ENCODE data around the gene DACT1.

The DACT1 gene

DNA sequence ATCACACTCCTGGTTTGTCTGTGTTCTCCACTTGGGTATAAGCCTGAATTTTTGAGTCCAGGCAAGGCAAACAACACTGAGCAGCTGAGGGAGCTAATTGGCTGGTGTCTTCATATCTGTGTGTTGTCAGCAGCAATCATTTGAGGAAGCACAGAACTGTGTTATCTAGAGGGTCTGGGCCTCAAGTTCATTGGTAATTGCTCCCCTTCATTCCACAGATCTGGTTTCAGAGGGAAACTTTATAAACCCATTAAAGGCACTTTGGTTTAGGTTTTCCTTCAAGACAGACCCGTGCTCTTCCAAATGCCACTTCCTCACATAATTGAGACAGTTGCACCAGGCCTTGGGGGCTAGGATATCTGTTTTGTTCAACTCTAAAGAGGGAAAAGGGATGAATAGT lies 5.6 kb downstream of the DACT1 start:
- Histone ChIP-seq H3K27ac (ENCODE audit: low read depth, low read length, poor library complexity, severe bottlenecking) (no peak overlapping the region), H3K4me3 (ENCODE audit: low read depth, low read length, poor library complexity, severe bottlenecking) (no peak overlapping the region), H3K27me3 (ENCODE audit: insufficient read depth, low read length) (peaks cover 3% of the 10 kb centered on the region; the same call in 1 of the 2 replicates), H2AFZ (ENCODE audit: low read length) (no peak overlapping the region), H3K4me1 (ENCODE audit: insufficient read depth, low read length, severe bottlenecking) (peaks cover 2% of the 10 kb centered on the region), H3K9me2 (ENCODE audit: low read depth, low read length) (no peaks in the 10 kb centered on the region), H3K9ac (ENCODE audit: low read length) (no peak overlapping the region), H4K20me1 (ENCODE audit: insufficient read depth, low read length) (no peaks in the 10 kb centered on the region), H3K9me3 (ENCODE audit: low read length) (no peaks in the 10 kb centered on the region), H3K79me2 (ENCODE audit: insufficient read depth, low read length) (no peaks in the 10 kb centered on the region), H3F3A (ENCODE audit: insufficient read depth, low read length) (no peaks in the 10 kb centered on the region), H3K36me3 (ENCODE audit: insufficient read depth, low read length) (no peaks in the 10 kb centered on the region), H3K4me2 (ENCODE audit: low read length) (no peak overlapping the region)
- TF ChIP-seq, protein P1, sequence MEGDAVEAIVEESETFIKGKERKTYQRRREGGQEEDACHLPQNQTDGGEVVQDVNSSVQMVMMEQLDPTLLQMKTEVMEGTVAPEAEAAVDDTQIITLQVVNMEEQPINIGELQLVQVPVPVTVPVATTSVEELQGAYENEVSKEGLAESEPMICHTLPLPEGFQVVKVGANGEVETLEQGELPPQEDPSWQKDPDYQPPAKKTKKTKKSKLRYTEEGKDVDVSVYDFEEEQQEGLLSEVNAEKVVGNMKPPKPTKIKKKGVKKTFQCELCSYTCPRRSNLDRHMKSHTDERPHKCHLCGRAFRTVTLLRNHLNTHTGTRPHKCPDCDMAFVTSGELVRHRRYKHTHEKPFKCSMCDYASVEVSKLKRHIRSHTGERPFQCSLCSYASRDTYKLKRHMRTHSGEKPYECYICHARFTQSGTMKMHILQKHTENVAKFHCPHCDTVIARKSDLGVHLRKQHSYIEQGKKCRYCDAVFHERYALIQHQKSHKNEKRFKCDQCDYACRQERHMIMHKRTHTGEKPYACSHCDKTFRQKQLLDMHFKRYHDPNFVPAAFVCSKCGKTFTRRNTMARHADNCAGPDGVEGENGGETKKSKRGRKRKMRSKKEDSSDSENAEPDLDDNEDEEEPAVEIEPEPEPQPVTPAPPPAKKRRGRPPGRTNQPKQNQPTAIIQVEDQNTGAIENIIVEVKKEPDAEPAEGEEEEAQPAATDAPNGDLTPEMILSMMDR (IDR thresholded peaks at IDR 0.05; ENCODE audit: low read length), result no peak
- TF ChIP-seq EZH2 (IDR thresholded peaks at IDR 0.05; ENCODE audit: borderline replicate concordance, low read length), result no peak

DNA sequence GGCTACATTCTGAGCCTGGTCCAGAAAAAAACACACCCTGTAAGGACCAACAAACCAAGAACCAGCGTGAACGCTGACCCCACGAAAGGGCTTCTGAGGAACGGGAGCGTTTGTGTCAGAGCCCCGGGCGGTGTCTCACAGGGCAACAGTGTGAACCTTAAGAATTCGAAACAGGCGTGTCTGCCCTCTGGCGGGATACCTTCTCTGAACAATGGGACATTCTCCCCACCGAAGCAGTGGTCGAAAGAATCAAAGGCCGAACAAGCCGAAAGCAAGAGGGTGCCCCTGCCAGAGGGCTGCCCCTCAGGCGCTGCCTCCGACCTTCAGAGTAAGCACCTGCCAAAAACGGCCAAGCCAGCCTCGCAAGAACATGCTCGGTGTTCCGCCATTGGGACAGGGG lies 7.9 kb downstream of the DACT1 start:
- H3K4me1 ChIP-seq (ENCODE audit: insufficient read depth, low read length, severe bottlenecking), result no peaks in the 10 kb centered on the region
- H3K4me3 ChIP-seq (ENCODE audit: low read depth, low read length, poor library complexity, severe bottlenecking), result no peak overlapping the region
- no peaks in the 10 kb centered on the region for H3F3A ChIP-seq (ENCODE audit: insufficient read depth, low read length)
- H3K4me2 ChIP-seq (ENCODE audit: low read length), result no peak overlapping the region
- H3K9ac ChIP-seq (ENCODE audit: low read length), result no peak overlapping the region
- H2AFZ ChIP-seq (ENCODE audit: low read length), result no peak overlapping the region
- no peak overlapping the region for H3K27ac ChIP-seq (ENCODE audit: low read depth, low read length, poor library complexity, severe bottlenecking)
- TF ChIP-seq, protein P1 (IDR thresholded peaks at IDR 0.05; ENCODE audit: low read length), result no peak
- TF ChIP-seq EZH2 (IDR thresholded peaks at IDR 0.05; ENCODE audit: borderline replicate concordance, low read length), result no peak
- H4K20me1 ChIP-seq (ENCODE audit: insufficient read depth, low read length), result no peaks in the 10 kb centered on the region
- H3K9me3 ChIP-seq (ENCODE audit: low read length), result no peaks in the 10 kb centered on the region
- H3K9me2 ChIP-seq (ENCODE audit: low read depth, low read length), result no peaks in the 10 kb centered on the region
- no peaks in the 10 kb centered on the region for H3K27me3 ChIP-seq (ENCODE audit: insufficient read depth, low read length)
- H3K79me2 ChIP-seq (ENCODE audit: insufficient read depth, low read length), result no peaks in the 10 kb centered on the region
- H3K36me3 ChIP-seq (ENCODE audit: insufficient read depth, low read length), result no peaks in the 10 kb centered on the region

DNA sequence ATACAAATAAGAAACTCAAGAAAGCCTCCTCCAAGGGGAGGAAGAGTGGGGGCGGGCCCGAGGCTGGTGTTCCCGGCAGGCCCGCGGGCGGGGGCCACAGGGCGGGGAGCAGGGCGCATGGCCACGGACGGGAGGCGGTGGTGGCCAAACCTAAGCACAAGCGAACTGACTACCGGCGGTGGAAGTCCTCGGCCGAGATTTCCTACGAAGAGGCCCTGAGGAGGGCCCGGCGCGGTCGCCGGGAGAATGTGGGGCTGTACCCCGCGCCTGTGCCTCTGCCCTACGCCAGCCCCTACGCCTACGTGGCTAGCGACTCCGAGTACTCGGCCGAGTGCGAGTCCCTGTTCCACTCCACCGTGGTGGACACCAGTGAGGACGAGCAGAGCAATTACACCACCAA lies 8.7 kb downstream of the DACT1 start:
- Histone ChIP-seq H3K9me3 (ENCODE audit: low read length) (no peaks in the 10 kb centered on the region), H3K36me3 (ENCODE audit: insufficient read depth, low read length) (no peaks in the 10 kb centered on the region)

More for the DNA sequence above, 8.7 kb downstream of the DACT1 start:
- H3K27me3 ChIP-seq (ENCODE audit: insufficient read depth, low read length), result no peaks in the 10 kb centered on the region
- TF ChIP-seq, protein P1 (IDR thresholded peaks at IDR 0.05; ENCODE audit: low read length), result no peak
- TF ChIP-seq EZH2 (IDR thresholded peaks at IDR 0.05; ENCODE audit: borderline replicate concordance, low read length), result no peak
- no peak overlapping the region for H3K4me3 ChIP-seq (ENCODE audit: low read depth, low read length, poor library complexity, severe bottlenecking)
- no peaks in the 10 kb centered on the region for H3K4me1 ChIP-seq (ENCODE audit: insufficient read depth, low read length, severe bottlenecking)
- H3K27ac ChIP-seq (ENCODE audit: low read depth, low read length, poor library complexity, severe bottlenecking), result no peak overlapping the region
- H3K4me2 ChIP-seq (ENCODE audit: low read length), result no peak overlapping the region
- H3K9ac ChIP-seq (ENCODE audit: low read length), result no peak overlapping the region
- H3K79me2 ChIP-seq (ENCODE audit: insufficient read depth, low read length), result no peaks in the 10 kb centered on the region
- H3F3A ChIP-seq (ENCODE audit: insufficient read depth, low read length), result no peaks in the 10 kb centered on the region
- no peak overlapping the region for H2AFZ ChIP-seq (ENCODE audit: low read length)
- H4K20me1 ChIP-seq (ENCODE audit: insufficient read depth, low read length), result no peaks in the 10 kb centered on the region
- H3K9me2 ChIP-seq (ENCODE audit: low read depth, low read length), result no peaks in the 10 kb centered on the region
